HG02678 (cell line): ENCODE data around the gene MX1.

Source experiments
- ATAC-seq: cut with Tn5 transposase; IDR thresholded peaks from one replicate; pipeline ENCODE4 v1.9.1; 2021; ENCODE audit warnings: mild to moderate bottlenecking, moderate library complexity; ENCODE audit not compliant: unreplicated experiment

The MX1 gene, protein sequence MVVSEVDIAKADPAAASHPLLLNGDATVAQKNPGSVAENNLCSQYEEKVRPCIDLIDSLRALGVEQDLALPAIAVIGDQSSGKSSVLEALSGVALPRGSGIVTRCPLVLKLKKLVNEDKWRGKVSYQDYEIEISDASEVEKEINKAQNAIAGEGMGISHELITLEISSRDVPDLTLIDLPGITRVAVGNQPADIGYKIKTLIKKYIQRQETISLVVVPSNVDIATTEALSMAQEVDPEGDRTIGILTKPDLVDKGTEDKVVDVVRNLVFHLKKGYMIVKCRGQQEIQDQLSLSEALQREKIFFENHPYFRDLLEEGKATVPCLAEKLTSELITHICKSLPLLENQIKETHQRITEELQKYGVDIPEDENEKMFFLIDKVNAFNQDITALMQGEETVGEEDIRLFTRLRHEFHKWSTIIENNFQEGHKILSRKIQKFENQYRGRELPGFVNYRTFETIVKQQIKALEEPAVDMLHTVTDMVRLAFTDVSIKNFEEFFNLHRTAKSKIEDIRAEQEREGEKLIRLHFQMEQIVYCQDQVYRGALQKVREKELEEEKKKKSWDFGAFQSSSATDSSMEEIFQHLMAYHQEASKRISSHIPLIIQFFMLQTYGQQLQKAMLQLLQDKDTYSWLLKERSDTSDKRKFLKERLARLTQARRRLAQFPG

DNA sequence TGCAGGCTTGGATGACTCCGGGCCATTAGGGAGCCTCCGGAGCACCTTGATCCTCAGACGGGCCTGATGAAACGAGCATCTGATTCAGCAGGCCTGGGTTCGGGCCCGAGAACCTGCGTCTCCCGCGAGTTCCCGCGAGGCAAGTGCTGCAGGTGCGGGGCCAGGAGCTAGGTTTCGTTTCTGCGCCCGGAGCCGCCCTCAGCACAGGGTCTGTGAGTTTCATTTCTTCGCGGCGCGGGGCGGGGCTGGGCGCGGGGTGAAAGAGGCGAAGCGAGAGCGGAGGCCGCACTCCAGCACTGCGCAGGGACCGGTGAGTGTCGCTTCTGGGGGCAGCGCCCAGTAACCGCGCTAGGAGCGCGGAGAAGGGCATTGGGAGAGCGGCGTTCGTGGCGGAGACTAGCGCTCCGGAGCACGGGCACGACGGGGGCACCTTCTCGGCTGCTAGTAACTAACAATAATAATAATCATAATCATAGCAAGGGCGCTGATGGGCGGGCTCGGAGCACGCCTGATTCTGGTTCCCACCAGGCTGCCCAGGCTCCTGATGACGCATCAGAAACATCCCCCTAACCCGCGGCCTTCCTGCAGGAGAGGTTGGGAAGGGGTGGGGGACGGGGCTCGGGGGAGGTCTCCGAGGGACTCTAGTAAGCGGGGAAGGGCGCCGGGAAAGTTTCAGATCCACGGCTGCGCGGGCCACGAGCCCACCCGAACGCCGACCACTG lies at the start of gene MX1:
Gene MX1 (plus strand): TSS at position 286 of the 722 bp plus-strand sequence. CDS start 5,832 bp downstream, outside the sequence.
- ATAC-seq: peak; percentile 89

DNA sequence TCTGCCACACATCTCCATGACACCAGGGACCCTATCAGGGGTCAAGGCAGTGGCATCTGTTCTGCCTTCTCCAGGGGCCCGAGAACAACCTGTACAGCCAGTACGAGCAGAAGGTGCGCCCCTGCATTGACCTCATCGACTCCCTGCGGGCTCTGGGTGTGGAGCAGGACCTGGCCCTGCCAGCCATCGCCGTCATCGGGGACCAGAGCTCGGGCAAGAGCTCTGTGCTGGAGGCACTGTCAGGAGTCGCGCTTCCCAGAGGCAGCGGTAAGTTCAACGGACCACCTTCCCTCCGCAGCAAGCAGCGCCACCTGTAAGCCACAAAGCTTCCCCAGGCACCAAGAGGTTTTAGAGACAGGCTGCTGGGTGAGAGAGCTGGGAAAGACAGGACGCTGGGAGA lies 48.3 kb upstream of the MX1 start:
- ATAC-seq: no peak

DNA sequence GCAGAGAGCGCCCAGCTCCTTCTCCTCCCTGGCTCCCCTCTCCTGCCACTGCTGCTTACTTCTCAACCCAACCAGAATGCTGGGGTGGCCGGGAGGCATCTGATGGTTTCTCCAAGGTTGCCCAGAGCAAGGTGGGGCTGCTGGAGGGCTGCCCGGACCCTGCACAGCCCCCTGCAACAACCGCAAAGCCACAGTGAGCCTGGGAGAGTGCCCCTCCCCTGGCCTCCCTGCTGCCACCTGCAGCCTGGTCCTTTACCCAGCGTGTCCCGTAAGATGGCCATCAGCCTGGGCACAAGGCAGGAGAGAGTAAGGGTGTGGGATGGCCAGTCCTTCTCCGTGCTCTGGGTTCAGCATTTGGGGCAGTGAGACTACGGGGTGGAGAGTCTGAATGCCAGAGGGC lies 47.2 kb upstream of the MX1 start:
- ATAC-seq: no peak

DNA sequence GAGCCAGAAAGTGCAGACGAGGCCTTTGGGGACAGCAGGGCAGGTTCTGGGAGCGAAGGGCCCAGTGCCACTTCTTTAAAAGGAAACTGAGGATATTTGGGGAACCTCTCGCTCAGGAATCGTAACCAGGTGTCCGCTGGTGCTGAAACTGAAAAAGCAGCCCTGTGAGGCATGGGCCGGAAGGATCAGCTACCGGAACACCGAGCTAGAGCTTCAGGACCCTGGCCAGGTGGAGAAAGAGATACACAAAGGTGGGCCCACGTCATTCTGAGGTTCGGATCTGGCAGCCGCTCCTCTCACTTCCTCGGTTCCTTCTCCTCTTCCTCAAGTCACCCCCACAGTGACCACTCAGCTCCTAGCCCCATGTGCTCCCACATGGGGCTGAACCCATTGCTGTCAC lies 46.1 kb upstream of the MX1 start:
- no peak for ATAC-seq

DNA sequence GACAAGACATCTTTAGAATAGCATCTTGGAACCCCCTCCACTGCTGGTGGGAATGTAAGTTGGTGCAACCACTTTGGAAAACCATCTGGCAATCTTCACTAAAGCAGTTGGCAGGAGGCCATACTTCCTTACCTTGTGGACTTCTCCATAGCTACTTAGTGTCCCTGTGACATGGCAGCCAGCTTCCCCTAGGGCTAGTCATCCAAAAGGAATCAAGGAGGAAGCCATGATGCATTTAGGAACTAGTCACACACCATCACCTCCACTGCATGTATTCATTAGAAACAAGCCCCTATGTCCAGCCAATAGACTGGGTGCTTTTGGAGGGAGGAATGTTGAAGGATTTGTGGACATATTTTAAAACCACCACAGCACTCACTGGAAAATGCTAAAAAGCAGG lies 44.3 kb upstream of the MX1 start:
- ATAC-seq: no peak

DNA sequence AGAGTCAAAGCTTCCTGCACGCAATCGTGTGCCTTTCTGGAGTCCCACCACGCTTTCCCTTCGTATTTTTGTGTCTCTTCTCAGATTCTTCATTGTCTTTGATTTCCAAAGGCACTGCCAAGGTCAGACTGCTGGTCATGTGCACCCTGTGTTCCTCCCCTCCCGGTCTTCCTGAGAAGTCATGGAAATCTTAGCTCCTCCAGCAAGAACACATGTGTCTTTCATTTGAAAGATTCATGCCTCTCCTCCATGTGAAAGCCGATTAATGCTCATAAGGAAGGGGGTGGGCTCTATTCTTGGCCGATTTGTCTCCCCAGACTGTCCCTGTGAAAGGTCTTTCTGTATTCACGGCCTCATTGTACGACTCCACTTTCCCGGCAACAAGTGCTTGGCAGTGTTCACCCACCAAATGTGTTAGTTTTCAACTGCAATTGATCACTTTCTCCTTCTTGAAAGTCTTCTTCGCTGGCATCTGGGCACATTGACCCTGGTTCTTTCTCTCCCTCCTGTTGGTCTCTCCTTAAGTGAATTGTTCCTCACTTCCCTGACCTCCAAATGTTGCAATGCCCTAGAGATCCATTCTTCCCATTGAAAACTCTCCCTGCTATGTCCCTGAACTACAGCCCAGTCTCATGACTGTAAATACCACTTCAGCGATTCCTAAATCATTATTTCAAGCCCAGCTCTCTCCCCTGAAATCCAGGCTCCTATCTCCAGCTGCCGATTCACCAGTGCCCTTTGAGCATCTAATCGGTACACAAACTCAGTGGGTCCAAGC lies 38.8 kb upstream of the MX1 start:
- ATAC-seq: no peak

DNA sequence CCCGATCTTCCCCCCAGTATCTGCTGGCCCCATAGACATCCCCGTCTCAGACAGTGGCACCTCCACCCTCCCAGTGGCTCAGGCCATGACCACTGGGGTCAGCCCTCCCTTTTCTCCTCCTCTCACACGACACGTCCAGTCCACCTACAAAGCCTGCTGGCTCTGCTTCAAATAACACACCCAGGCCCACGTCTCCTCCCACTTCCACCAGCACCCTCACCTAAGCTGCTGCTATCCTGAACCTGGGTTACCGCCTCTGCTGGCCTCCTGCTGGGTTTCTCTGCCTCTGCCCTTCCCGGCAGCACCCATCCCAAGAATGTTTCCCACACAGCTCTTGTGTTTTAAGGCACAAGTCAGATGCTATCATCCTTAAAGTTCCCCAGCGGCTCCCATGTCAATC lies 38.2 kb upstream of the MX1 start:
- ATAC-seq: no peak

DNA sequence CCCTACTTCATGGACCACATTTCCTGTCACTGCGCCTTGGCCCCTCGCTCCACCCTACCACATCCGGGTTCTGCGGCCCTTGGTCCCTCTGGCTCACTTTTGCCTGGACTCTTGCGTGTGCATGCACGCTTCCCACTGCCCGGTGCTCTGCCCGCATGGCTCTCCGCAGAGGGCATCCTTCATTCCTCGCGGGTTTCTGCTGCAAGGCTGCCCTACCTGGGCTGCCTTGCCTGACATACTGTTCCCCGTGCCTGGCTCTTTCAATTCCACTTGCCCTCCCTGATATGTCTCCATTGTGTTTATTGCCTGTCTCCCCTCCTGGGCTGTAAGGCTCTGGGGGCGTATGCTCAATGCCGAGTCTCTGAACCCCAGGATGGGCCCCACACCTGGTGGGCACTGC lies 37.8 kb upstream of the MX1 start:
- ATAC-seq: no peak

DNA sequence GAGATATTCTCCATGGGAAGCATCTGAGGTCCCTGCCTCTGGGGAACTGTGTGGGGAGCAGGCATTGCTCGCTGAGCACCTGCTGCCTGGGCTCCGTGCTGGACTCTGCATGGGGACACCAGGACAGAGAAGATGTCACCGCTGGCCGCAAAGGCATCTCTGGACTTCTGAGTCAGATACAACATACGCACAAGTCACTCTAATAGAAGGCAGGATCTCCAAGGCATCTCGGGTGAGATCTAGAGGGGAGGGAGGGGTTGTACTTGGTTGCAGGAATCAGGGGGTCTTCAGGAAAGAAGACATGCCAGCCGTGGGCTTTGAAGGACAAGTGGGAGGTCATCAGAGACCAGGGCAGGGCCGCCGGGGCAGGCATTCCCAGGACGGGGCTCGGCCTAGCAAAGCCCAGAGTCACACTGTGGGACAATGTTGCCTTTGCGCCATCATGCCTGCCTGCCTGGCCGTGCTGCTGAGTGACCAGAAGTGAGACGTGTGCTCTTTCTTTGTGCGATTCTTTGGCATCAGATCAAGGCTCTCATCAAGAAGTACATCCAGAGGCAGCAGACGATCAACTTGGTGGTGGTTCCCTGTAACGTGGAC lies 35.9 kb upstream of the MX1 start:
- no peak for ATAC-seq

DNA sequence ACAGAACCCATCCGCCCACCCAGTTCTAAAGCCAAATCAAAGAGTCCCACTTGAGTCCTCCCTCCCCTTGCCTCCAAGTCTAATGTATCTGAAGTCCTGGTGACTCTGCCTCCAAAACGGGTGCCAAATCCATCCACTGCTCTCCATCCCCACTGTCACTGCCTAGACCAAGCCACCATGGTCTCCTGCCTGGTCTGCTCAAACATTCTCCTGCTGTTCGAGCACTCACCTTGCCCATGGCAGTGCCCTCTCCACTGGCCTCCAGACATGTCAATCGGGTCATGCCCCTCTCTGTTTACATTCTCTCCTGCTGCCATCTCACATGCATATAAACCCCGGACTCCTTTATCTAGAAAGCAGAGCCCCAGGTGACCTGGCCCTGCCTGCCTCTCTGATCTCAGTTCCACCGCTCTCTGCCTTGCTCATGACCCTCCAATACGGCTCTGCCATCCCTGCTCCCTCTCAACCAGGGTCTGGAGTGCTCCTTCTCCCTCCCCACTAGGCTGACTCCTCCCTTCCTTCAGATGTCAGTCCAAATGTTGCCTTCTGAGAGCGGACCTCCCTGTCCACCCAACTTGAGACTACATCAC lies 32.1 kb upstream of the MX1 start:
- ATAC-seq: no peak

DNA sequence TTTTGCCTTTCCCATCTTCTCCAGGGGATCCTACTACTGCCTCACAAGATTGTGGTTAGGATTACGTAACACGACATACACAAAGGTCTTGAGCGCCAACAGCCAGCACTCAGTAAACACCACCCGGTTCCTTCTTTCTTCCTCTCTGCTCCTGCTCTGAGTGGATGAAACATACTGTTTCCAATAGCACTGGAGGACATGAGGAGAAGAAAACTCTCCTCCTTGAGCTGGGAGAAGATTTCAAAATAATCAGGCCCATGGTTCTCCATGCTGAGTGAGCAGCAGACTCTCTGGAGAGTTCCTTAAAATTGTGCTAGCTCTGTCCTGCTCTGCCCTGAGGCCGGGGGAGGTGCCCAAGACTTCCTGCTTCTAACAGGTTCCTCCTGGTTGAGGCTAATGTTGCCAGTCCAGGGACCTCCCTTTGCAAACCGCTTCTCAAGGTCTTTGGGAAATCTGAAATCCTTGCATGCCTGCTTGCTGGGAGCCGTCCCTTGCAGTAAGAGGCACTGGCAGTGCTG lies 29.4 kb upstream of the MX1 start:
- no peak for ATAC-seq

DNA sequence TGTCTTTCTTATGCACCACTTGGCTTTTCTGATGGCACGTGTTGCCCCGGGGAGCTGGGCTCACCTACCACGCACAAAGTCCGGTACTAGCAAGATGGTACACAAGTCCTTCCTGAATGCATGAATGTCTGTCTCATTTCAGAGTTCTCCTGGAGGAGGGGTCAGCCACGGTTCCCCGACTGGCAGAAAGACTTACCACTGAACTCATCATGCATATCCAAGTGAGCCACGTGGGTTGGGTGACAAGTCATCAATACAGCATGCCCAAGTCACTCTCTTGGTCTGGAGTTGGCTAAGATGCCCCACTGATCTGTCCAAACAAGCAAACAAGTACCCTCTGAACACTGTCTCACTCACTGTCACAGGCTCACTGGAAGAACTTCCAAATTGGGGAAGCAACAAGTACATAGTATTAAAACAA lies 28.6 kb upstream of the MX1 start:
- ATAC-seq: no peak

DNA sequence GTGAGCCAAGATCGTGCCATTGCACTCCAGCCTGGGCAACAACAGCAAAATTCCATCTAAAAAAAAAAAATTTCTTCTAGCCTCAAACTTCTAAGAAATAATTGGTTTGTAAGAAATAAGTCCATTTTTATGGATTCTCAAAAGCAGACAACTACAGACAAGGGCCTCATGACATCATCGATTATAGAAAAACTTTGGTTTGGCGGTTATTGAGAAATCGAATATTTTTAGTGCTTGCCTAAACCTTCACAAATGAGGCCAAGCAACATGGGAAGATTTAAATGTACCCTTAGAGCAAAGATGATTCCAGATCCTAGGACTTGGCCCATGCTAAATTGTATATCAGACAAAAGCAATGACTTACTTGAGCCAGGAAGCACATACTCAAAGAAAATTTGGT lies 27.8 kb upstream of the MX1 start:
- no peak for ATAC-seq

DNA sequence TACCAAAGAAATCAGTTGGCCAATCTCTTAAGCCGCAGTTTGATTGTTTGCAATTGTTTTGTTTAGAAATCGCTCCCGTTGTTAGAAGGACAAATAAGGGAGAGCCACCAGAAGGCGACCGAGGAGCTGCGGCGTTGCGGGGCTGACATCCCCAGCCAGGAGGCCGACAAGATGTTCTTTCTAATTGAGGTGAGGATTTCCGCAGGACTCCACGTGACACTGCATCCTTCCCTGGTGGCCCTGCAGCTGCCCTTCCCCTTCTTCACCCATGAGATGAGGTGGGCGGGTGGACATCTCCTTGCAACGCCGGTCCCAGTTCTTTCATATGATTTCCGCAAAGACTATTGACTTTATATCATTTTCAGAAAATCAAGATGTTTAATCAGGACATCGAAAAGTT lies 27.2 kb upstream of the MX1 start:
- ATAC-seq: no peak

DNA sequence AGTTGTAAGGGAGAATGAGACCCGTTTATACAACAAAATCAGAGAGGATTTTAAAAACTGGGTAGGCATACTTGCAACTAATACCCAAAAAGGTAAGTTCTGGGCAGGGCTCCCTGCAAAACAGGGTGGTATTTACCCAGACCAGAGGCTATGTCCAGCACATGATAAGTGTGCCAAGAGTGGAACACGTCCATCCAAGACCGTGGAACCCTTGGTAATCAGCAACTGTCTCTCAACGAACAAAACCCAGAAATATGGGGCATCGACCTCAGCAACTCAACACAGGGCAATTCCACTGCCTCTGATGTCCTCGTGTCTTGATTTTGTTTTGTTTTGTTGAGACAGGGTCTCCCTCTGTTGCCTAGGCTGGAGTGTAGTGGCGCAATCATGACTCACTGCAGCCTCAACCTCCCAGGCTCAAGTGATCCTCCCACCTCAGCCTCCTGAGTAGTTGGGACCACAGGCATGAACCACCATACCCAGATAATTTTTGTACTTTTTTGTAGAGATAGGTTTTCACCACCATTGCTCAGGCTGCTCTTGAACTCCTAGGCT lies 26.7 kb upstream of the MX1 start:
- ATAC-seq: no peak

DNA sequence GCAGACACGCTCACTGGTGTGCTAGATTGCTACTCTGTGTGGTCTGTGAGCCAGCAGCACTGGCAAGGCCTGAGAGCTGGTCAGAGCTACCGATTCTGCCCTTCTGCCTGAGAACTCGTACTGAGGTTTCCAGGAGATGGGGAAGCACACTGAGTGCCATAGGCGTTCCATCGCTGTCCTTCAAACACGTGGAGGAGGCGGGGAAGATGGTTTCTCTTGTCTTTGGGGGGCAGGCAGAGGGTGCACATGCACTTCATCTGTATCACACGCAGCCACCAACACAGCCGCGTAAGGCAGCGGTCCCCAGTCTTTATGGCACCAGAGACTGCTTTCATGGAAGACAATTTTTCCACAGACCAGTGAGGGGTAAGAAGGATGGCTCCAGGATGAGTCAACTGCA lies 23.8 kb upstream of the MX1 start:
- no peak for ATAC-seq

DNA sequence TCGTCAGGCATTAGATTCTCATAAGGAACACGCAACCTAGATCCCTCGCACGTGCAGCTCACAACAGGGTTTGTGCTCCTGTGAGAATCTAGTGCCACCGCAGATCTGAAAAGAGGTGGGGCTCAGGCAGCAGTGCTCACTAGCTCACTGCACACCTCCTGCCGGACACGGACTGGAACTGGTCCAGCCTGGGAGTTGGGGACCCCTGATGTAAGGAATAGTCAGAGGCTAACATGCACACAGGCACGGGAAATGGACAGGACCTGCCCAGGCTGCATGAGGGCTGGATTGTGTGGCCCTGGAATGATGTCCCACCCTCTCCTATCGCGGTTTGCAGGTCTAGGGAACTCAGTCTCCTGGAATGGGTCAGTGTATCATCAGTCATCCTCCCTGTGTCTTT lies 23.2 kb upstream of the MX1 start:
- ATAC-seq: no peak

DNA sequence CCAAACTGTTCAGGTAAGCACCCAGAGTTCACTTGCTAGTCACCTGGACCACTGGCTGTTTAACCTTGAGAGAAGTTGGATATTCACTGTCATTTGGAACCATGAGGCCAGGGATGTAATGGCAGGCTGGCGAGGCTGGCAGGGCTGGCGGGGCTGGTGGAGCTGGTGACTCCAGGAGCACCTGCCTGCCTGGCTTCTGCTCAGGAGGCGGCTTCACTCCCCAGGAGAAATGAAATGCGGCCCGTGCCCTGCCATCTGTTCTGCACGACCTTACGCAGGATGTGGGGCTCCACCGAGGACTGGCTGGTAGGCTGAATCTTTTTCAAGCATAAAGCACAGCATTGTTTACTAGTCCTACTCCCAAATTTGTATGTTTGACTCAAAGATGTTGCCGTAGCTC lies 22.7 kb upstream of the MX1 start:
- no peak for ATAC-seq

DNA sequence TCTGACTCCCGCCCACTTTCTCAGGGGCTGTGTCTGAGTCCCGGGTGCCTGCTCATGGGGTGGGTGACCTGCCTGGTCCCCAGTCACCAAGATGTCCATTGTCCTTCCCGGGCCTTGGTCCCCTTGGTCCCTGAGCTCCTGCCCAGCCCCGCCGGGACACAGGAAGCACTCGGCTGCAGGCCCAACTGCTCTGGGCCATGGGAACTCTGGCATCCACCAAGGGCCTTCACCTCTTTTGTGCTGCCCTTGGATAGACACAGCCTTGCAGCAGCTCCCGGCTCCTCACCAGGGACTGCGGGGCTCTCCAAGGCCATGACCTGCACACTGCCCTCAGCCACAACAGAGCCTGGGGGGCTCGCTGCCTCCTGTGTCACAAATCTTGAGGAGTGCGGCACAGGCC lies 22.1 kb upstream of the MX1 start:
- ATAC-seq: no peak

DNA sequence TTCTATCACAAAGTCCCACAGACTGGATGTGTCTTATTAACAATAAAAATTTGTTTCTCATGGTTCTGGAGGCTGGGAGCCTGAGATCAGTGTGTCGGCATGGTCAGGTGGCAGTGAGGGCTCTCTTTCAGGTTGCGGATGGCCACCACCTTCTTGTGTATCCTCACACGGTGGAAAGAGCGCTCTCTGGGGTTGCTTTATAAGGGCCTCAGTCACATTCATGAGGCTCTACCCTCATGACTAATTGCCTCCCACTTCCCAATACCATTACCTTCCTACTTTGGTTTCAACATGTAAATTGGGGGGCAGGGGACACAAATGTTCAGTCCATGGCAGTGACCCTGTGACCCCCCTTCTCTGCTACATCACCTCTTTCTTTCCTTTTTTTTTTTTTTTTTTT lies 20.7 kb upstream of the MX1 start:
- no peak for ATAC-seq
